Uterus (tissue), 4 donors: Measurements from ENCODE around the gene KRTAP10-12. TPM values are rescaled to one million over a fixed set of nuclear protein-coding genes. Genes with fewer than 3 reads are reported as not detected.

Experiments used
- DNase-seq, 2 donors: peaks; one replicate each; pipeline ENCODE4 v3.0.0-alpha.2; 2019 to 2020
- H3K27ac ChIP-seq, 2 donors: fragments of 200-600 bp; sonication (generic); 1 replicate in 1 of 2; 2 replicates in 1 of 2; pipeline ENCODE4 v1.5.1; 2016 to 2018
- H3K27me3 ChIP-seq, 2 donors: fragments of 200-600 bp; sonication (generic); one replicate each; pipeline ENCODE4 v1.5.1; 2018 to 2019; ENCODE audit warnings: control low read depth in 1 of 2
- H3K36me3 ChIP-seq, 2 donors: fragments of 200-600 bp; sonication (generic); one replicate each; pipeline ENCODE4 v1.5.1; 2019; ENCODE audit warnings: control low read depth in 1 of 2
- H3K4me1 ChIP-seq, 2 donors: fragments of 200-600 bp; sonication (generic); one replicate each; pipeline ENCODE4 v1.5.1; 2018 to 2019; ENCODE audit warnings: control low read depth in 1 of 2
- H3K4me3 ChIP-seq, 2 donors: fragments of 200-600 bp; sonication (generic); 1 replicate in 1 of 2; 2 replicates in 1 of 2; pipeline ENCODE4 v1.5.1; 2018 to 2019; ENCODE audit warnings: mild to moderate bottlenecking in 1 of 2
- H3K9me3 ChIP-seq, 2 donors: fragments of 200-600 bp; sonication (generic); one replicate each; pipeline ENCODE4 v1.5.1; 2019; ENCODE audit warnings: control low read depth in 1 of 2
- CTCF ChIP-seq, 4 experiments: fragments of 200-600 bp in 2 of 4; fragments of 450-650 bp in 2 of 4; sonication (generic) in 2 of 4; IDR thresholded peaks; one replicate each; pipeline ENCODE4 v1.5.1; 2016 to 2019; ENCODE audit warnings: antibody characterized with exemption in 4 of 4, mild to moderate bottlenecking in 2 of 4, moderate library complexity in 1 of 4
- POLR2A ChIP-seq, 2 donors: fragments of 450-650 bp; IDR thresholded peaks; one replicate each; pipeline ENCODE4 v1.6.1; 2016; ENCODE audit warnings: antibody characterized with exemption in 2 of 2, mild to moderate bottlenecking in 1 of 2, moderate library complexity in 1 of 2
- intact Hi-C: fragments of 100-400 bp; cut with DNase I; formaldehyde crosslinking; loops from one replicate; pipeline ENCODE4 v1.15.1; 2023; ENCODE audit warnings: low total_unique reads
- small RNA-seq: library from RNA; depleted of rRNA; stranded (forward); fragments of <200 nt; gene quantifications from one replicate; pipeline ENCODE3, GENCODE V24; 2016
- total RNA-seq, 4 donors: library from RNA; depleted of rRNA in 3 of 4; stranded (reverse); fragments of >200 nt in 3 of 4; gene quantifications; one replicate each; pipeline versions ENCODE4 v1.1.0 to v1.2.4, GENCODE V29; 2014 to 2023
- donor health status: DM: yes; HTN: yes; CAD: no.

Gene KRTAP10-12
- total RNA-seq, 4 donors from 2014 or later = not detected

- intact Hi-C loops = no loop called here
- Histone ChIP-seq H3K27me3 (no peaks in the 10 kb centered on the region), H3K36me3 (no peaks in the 10 kb centered on the region), H3K9me3 (peaks cover 0 to 23% of the 10 kb centered on the region in 2 donors), H3K27ac (no peak overlapping the region), H3K4me1 (no peaks in the 10 kb centered on the region), H3K4me3 (no peak overlapping the region)
- DNase-seq = no peak
- TF ChIP-seq CTCF (IDR thresholded peaks at IDR 0.05) (no peak), POLR2A (IDR thresholded peaks at IDR 0.05) (no peak)
Measured at GRCh38 chr21:44740742-44741141, 43.8 kb downstream of the KRTAP10-12 start.

DNA sequence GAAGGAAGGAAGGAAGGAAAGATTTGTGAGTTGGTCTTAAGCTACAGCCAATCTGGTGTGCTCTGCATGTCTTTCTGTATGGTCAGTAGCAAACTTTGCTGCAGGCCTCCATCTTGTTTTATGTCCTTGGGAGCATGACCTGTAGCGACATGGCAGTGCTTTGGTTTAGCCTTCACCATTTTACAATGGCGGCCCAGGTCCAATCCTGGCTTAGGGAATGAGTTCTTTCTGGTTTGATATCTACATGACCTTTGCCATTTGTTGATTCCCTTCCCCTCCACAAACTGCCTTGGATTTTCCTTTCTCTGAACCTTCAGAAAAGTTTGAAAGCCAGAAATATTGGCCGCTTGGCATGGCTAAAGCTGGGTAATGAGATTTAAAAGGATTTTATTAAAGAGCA is 44.9 kb downstream of the KRTAP10-12 start:
- no peak for DNase-seq
- H3K27ac ChIP-seq = no peak overlapping the region
- TF ChIP-seq CTCF (IDR thresholded peaks at IDR 0.05) = no peak
- no peak for TF ChIP-seq POLR2A (IDR thresholded peaks at IDR 0.05)
- no peaks in the 10 kb centered on the region for H3K4me1 ChIP-seq
- H3K36me3 ChIP-seq = no peaks in the 10 kb centered on the region
- no peaks in the 10 kb centered on the region for H3K27me3 ChIP-seq
- peaks cover 0 to 12% of the 10 kb centered on the region in 2 donors for H3K9me3 ChIP-seq
- no peak overlapping the region for H3K4me3 ChIP-seq
- intact Hi-C loops = no loop called here

- H3K27ac ChIP-seq = no peak overlapping the region
- H3K36me3 ChIP-seq = no peaks in the 10 kb centered on the region
- no peak for DNase-seq
- no peak overlapping the region for H3K4me3 ChIP-seq
- peaks cover 0 to 11% of the 10 kb centered on the region in 2 donors for H3K9me3 ChIP-seq
- TF ChIP-seq POLR2A (IDR thresholded peaks at IDR 0.05) (no peak), CTCF (IDR thresholded peaks at IDR 0.05) (peak in 1 of 4 experiments; percentile 7)
- no peaks in the 10 kb centered on the region for H3K4me1 ChIP-seq
- intact Hi-C loops = no loop called here
- H3K27me3 ChIP-seq = no peaks in the 10 kb centered on the region
Measured at GRCh38 chr21:44742418-44743153, 45.6 kb downstream of the KRTAP10-12 start.

Small RNAs within 50 kb of the gene (small RNA-seq; reads per million reads assigned to genes)
- not detected for gene KRTAP12-6P

Other genes with a start within 250 kb of the KRTAP10-12 start
- 1 to 10 TPM in 2 of 4 donors, under 1 TPM in 1, not detected in 1; under 0.01 to 2.3 (median 2.3) TPM for gene LRRC3, start 241.7 kb upstream of the KRTAP10-12 start, total RNA-seq
- not detected for gene KRTAP10-1, start 157.0 kb upstream of the KRTAP10-12 start, total RNA-seq
- gene KRTAP10-2, start 145.7 kb upstream of the KRTAP10-12 start, total RNA-seq = not detected
- gene KRTAP10-3, start 138.4 kb upstream of the KRTAP10-12 start, total RNA-seq = not detected
- not detected for gene KRTAP10-4, start 123.4 kb upstream of the KRTAP10-12 start, total RNA-seq
- not detected for gene KRTAP10-5, start 116.6 kb upstream of the KRTAP10-12 start, total RNA-seq
- not detected for gene KRTAP10-6, start 104.7 kb upstream of the KRTAP10-12 start, total RNA-seq
- not detected for gene KRTAP10-7, start 96.6 kb upstream of the KRTAP10-12 start, total RNA-seq
- not detected for gene KRTAP10-8, start 85.1 kb upstream of the KRTAP10-12 start, total RNA-seq
- gene KRTAP10-9, start 70.1 kb upstream of the KRTAP10-12 start, total RNA-seq = not detected
- gene KRTAP10-10, start 59.8 kb upstream of the KRTAP10-12 start, total RNA-seq = not detected
- gene KRTAP10-11, start 50.8 kb upstream of the KRTAP10-12 start, total RNA-seq = not detected
- gene KRTAP12-4, start 42.5 kb upstream of the KRTAP10-12 start, total RNA-seq = not detected
- not detected for gene KRTAP12-3, start 39.2 kb upstream of the KRTAP10-12 start, total RNA-seq
- not detected for gene KRTAP12-2, start 30.2 kb upstream of the KRTAP10-12 start, total RNA-seq
- 1 to 10 TPM in 1 of 4 donors, not detected in 3; 1.5 TPM for gene KRTAP12-1, start 15.0 kb upstream of the KRTAP10-12 start, total RNA-seq
- under 1 TPM in 3 of 4 donors, not detected in 1; 0.18 to 0.69 (median 0.51) TPM for gene TSPEAR, start 14.4 kb downstream of the KRTAP10-12 start, total RNA-seq
- gene UBE2G2, start 104.6 kb downstream of the KRTAP10-12 start, total RNA-seq = 10 to 100 TPM; 38.4 to 75.1 (median 67.4) TPM
- 10 to 100 TPM; 62.6 to 88.4 (median 67.4) TPM for gene SUMO3, start 120.9 kb downstream of the KRTAP10-12 start, total RNA-seq
- 100 to 1,000 TPM; 108 to 202 (median 146) TPM for gene PTTG1IP, start 176.5 kb downstream of the KRTAP10-12 start, total RNA-seq
- gene ITGB2, start 223.7 kb downstream of the KRTAP10-12 start, total RNA-seq = 10 to 100 TPM; 20.2 to 46.8 (median 21.0) TPM
- 10 to 100 TPM in 2 of 4 donors, 1 to 10 TPM in 1, not detected in 1; 8.6 to 24.3 (median 10.5) TPM for gene SLX9, start 242.9 kb downstream of the KRTAP10-12 start, total RNA-seq